Stimulated activated CD4-positive, alpha-beta T cell treated with anti-CD3 and anti-CD28 coated beads, Interleukin-15, amount 100 ng/mL, for 24 hours (primary cell): Measurements from ENCODE around the gene PPFIA1.

Experiments used
- DNase-seq: peaks from one replicate; pipeline ENCODE4 v3.0.0-alpha.2; 2020

Gene PPFIA1

GRCh38 chr11:70298243-70298915 lies 27.9 kb downstream of the PPFIA1 start:
- DNase-seq, result no peak

- DNase-seq, result no peak
Measured at GRCh38 chr11:70299636-70300035, 29.1 kb downstream of the PPFIA1 start.

GRCh38 chr11:70301191-70301590 lies 30.7 kb downstream of the PPFIA1 start:
- no peak for DNase-seq

- DNase-seq, result no peak
Measured at GRCh38 chr11:70301721-70302418, 31.4 kb downstream of the PPFIA1 start.

DNA sequence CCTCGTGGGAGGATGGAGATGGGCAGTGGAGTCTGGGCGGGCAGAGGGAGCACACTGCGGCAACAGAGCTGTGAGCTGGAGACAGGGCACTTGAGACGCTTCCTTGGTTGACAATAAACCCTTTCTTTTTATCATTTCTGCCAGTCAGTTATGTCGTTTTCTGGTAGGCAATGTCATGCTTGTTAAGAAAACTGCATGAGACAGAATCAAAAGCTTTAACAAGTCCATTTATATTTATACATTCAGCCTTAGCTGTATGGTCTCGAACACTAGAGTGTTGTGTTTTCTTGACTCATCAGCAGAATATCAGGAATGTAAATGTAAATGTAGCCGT lies 31.9 kb downstream of the PPFIA1 start:
- DNase-seq, result no peak

- no peak for DNase-seq
Measured at GRCh38 chr11:70303070-70303469, 32.6 kb downstream of the PPFIA1 start.

- no peak for DNase-seq
Measured at GRCh38 chr11:70304208-70304603, 33.7 kb downstream of the PPFIA1 start.

GRCh38 chr11:70305501-70305900 lies 35.0 kb downstream of the PPFIA1 start:
- DNase-seq, result no peak

DNA sequence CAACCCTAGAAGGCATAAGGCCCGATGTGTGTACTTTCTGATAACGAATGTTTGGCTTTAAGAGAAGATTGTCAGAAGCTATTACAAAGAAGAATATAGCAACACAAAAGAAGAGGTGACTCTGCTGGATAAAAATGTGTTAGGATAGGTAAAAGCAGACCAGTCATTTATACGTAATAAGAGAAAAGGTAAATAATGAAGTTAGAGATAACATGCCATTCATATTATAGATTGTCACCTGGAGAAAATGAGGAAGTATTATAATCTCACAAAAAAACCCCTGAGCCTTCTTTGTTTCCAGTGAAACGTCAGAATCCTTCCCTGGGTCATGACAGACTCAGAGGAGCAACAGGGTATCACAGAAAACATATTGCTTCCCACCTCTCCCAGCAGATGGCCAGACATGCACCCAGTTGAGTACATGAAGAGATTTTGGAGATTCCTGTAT lies 36.1 kb downstream of the PPFIA1 start:
- DNase-seq, result no peak

- no peak for DNase-seq
Measured at GRCh38 chr11:70307176-70307575, 36.7 kb downstream of the PPFIA1 start.

DNA sequence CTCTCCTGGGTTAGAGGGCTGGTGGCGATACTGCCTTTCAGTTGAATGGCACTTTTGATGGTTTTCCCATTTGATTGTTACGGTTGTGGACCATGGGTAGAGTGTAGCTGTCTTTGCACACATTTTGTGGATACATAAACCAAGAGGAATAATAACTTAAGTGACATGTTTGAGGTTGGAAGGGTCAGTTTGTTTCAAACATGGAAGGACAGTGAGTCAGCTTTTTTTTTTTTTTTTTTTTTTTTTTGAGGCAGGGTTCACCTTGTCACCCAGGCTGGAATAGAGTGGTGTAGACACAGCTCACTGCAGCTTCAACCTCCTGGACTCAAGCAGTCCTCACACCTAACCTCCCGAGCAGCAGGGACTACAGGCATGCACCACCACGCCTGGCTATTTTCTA lies 41.1 kb downstream of the PPFIA1 start:
- DNase-seq, result no peak

- DNase-seq, result no peak
Measured at GRCh38 chr11:70312401-70313357, 42.2 kb downstream of the PPFIA1 start.

DNA sequence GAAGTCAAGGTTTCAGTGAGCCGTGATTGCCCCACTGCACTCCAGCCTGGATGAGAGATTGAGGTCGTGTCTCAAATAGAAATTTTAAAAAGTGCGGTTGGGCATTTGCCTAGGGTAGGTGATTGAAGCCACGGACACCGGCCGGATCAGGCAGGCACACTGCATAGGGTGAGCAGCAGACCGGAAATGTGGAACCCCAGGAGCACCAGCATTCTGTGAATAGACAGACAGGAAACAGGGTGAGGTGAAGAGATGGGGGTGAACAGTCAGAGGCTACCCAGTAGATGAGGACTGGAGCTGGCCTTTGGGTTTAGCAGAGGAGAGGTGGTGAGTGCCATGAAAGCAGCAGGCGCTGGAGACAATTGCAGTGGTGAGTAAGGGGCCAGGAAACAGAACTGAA lies 43.5 kb downstream of the PPFIA1 start:
- DNase-seq, result no peak

GRCh38 chr11:70314730-70315129 lies 44.2 kb downstream of the PPFIA1 start:
- peak; percentile 7 for DNase-seq

DNA sequence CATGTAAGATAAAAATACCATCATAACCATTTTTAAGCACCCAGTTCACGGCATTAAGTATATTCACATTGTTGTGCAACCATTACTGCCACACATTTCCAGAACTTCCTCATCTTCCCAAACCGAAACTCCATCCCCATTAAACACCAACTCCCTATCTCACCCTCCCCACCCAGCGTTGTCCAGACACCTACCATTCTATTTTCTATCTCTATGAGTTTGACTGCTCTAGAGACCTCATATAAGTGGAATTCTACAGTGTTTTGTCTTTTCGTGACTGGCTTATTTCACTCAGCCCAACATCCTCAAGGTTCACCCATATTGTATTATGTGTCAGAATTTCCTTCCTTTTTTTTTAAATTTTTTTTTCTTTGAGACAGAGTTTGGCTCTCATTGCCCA lies 45.2 kb downstream of the PPFIA1 start:
- DNase-seq, result no peak

DNA sequence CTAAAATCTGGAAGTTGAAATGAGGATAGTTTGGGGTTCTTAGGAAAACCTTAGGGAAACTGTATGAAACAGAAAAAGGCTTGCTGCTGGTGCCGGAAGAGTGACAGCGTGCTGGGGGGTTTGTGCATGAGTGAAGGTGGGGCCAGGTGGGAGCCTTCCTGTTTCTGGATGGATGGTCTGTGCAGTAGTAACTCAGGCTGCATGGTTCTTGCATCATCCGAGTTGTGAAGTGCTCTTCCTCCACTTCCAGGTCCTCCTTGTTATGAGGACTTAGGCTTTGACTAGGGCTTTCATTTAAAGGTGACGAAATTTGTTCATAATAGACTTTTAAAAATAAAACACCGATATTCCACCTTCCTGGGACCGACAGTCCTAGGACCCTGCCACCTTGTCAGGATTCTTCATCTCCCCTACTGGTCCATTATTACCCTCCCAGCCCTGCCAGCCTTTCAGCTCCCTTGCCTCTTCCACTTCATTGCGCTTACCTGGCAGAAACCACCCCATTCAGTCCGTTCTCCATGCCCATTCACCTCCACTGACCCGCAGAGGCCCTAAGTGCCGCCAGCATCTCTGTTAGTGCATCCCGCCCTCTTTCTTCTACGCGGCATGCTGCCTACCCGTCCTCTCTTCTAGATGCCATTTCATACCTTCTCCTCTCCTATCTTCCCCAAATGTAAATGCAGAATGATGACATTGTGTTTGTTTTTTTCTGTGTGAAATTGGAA lies 47.3 kb downstream of the PPFIA1 start:
- no peak for DNase-seq

DNA sequence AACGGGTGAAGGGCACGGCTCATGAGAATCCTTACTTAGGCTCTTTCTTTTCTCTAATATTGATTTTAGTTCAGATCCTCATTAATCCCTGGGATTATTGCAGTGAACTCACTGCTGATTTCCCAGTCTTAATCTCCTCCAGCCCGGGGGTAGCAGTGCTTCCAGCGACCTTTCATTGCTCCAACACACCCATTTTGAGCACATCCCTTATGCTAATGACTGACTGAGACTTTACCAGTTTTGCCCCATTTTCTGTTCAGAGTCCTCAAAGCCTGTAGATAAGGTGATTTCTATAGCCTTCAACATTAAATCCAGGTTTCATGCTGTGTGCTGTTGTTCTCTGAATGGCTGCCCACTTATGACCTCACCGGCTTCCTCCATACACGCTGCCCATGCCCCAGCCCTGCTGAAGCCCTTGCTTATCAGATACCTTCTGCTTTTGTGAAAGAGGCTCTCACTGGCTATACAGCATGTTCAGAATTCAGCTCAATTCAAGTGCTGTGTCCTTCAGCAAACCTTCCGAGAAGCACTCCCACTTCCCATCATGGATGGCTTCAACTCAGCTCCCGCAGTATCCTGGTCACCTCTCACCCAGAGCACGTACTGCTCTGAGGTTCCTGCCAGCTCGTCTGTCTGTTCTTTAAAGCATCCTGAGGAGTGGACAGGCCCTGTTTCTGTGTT lies 49.0 kb downstream of the PPFIA1 start:
- DNase-seq, result no peak

GRCh38 chr11:70322666-70323065 lies 52.2 kb downstream of the PPFIA1 start:
- DNase-seq, result no peak

DNA sequence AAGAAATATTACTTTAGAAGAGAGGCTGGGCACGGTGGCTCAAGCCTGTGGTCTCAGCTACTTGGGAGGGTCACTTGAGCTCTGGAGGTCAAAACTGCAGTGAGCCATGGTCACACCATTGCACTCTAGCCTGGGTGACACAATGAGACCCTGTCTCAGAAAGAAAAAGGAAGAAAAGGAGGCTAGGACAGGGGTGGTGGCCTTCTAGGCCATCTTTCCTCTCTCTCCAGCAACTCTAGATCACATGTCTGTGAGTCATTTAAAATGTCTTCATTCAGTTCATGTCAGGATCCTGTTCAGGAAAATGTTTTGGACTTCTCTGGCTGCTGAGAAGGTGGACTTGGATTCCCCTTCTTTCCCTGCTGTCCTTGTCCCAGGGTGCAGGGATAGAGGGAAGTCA lies 53.3 kb downstream of the PPFIA1 start:
- DNase-seq, result no peak

DNA sequence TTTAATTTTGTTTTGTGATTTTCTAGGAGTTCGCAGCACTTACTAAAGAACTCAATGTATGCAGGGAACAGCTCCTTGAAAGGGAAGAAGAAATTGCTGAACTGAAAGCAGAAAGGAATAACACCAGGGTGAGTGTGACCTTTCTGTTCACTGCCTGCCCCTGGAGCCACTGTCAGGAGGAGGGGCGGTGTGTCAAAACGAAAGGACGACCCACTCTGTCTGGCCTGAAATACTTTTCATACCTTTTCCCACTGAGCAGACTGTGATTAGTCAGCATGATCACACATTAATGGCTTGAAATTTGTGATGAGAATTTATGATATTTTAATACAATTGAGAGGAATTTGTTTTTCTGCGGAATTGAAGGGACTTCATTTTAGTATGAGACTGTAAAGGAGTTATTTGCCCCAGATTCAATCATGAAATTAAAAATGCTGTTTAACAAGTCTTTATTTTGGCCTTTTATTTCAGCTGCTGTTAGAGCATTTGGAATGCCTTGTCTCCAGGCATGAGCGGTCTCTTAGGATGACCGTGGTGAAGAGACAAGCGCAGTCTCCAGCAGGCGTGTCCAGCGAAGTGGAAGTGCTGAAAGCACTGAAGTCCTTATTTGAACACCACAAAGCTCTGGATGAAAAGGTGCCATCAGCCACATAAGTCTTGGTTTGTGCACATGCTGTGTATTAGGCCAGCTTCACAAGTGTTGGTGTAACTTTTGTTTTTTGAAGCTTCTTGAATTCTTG lies 54.1 kb downstream of the PPFIA1 start:
- peak; percentile 8 for DNase-seq

GRCh38 chr11:70325824-70326223 lies 55.3 kb downstream of the PPFIA1 start:
- no peak for DNase-seq

- DNase-seq, result no peak
Measured at GRCh38 chr11:70326365-70326811, 55.9 kb downstream of the PPFIA1 start.
